Hepatocyte (in vitro differentiated cells): Measurements from ENCODE around the gene KIFAP3.

Experiments used
- EZH2 ChIP-seq: fragments of 200-600 bp; sonication (generic); IDR thresholded peaks from 2 replicates; pipeline ENCODE4 v1.6.1; 2016; ENCODE audit warnings: antibody characterized with exemption, mild to moderate bottlenecking, borderline replicate concordance
- TF ChIP-seq, protein P1 (sequence below): fragments of 200-600 bp; sonication (generic); IDR thresholded peaks from 2 replicates; pipeline ENCODE4 v1.5.1; 2016; ENCODE audit warnings: antibody characterized with exemption, mild to moderate bottlenecking; ENCODE audit not compliant: poor library complexity

DNA sequence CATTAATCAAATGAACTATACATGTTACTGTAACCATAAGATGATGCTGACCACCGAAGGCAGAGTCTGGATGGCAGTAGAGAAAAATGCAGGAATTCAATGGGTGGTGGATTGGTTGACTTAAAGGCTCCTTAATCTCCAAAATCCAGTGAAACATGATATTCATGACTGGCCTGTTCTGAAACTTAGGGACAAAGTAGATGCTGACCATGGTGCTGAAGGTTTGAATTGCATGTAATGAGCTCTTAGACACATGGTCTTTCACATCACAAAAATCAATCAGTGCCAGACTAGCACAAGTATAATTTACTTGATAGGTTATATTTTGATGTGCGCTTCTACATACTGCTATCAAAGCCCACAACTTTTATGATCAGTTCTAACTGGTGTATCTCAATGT lies 40.4 kb upstream of the KIFAP3 start:
- TF ChIP-seq, protein P1, sequence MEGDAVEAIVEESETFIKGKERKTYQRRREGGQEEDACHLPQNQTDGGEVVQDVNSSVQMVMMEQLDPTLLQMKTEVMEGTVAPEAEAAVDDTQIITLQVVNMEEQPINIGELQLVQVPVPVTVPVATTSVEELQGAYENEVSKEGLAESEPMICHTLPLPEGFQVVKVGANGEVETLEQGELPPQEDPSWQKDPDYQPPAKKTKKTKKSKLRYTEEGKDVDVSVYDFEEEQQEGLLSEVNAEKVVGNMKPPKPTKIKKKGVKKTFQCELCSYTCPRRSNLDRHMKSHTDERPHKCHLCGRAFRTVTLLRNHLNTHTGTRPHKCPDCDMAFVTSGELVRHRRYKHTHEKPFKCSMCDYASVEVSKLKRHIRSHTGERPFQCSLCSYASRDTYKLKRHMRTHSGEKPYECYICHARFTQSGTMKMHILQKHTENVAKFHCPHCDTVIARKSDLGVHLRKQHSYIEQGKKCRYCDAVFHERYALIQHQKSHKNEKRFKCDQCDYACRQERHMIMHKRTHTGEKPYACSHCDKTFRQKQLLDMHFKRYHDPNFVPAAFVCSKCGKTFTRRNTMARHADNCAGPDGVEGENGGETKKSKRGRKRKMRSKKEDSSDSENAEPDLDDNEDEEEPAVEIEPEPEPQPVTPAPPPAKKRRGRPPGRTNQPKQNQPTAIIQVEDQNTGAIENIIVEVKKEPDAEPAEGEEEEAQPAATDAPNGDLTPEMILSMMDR: no peak
- no peak for TF ChIP-seq EZH2
